Type B pancreatic cell (in vitro differentiated cells): ENCODE measurements around the gene PALMD. TPM values are rescaled to one million over a fixed set of nuclear protein-coding genes. Genes with fewer than 3 reads are reported as not detected.

Source experiments
- DNase-seq: peaks from one replicate; pipeline ENCODE4 v3.0.0; 2021; ENCODE audit warnings: mixed read lengths; ENCODE audit not compliant: unreplicated experiment; ENCODE audit errors: extremely low spot score
- H3K27ac Mint-ChIP-seq: 2 replicates; pipeline ENCODE4 v1.8.0; 2021; ENCODE audit warnings: mild to moderate bottlenecking, mixed read lengths
- H3K27me3 Mint-ChIP-seq: 2 replicates; pipeline ENCODE4 v1.8.0; 2021; ENCODE audit warnings: mixed read lengths
- H3K36me3 Mint-ChIP-seq: 2 replicates; pipeline ENCODE4 v1.8.0; 2021; ENCODE audit warnings: mixed read lengths
- H3K4me1 Mint-ChIP-seq: one replicate; pipeline ENCODE4 v1.8.0; 2021; ENCODE audit warnings: mixed read lengths; ENCODE audit not compliant: unreplicated experiment
- H3K4me3 Mint-ChIP-seq: 2 replicates; pipeline ENCODE4 v1.8.0; 2021; ENCODE audit warnings: mild to moderate bottlenecking, mixed read lengths
- H3K9me3 Mint-ChIP-seq: 2 replicates; pipeline ENCODE4 v1.8.0; 2021; ENCODE audit warnings: mixed read lengths
- total RNA-seq: library from RNA; stranded (reverse); gene quantifications from 2 replicates; pipeline ENCODE4 v1.2.1, GENCODE V29; 2021; ENCODE audit warnings: low replicate concordance
- TF ChIP-seq, protein P1 (sequence below): fragments of 200-600 bp; sonication (generic); conservative IDR thresholded peaks from 2 replicates; pipeline ENCODE4 v1.5.0; 2021; ENCODE audit warnings: antibody characterized with exemption, mild to moderate bottlenecking

The PALMD gene
- total RNA-seq, 1 donor from 2014 or later: 2.0 TPM

DNA sequence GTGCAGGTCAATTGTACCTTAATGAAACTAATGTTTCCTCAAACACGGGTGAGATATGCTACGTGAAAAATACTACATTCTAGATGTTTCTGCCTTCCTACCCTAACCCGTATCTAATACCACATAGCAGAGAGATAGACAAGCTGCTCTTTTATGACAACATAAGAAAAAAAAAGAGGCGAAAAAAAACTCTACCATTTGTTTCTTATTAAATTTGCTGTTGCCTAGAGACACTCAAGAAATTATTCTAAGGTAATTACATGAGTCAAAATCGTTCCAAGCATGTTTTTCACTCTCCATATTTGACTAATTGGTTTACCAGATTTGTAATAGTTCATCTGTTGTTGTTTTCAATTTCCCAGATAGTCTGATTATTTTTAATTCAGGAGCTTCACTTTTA lies 27.4 kb downstream of the PALMD start:
- H3K27ac Mint-ChIP-seq: no peak overlapping the region
- no peaks in the 10 kb centered on the region for H3K36me3 Mint-ChIP-seq
- H3K9me3 Mint-ChIP-seq: no peaks in the 10 kb centered on the region
- DNase-seq: no peak
- H3K27me3 Mint-ChIP-seq: no peaks in the 10 kb centered on the region
- H3K4me1 Mint-ChIP-seq: peaks cover 53% of the 10 kb centered on the region
- no peak overlapping the region for H3K4me3 Mint-ChIP-seq
- TF ChIP-seq, protein P1, sequence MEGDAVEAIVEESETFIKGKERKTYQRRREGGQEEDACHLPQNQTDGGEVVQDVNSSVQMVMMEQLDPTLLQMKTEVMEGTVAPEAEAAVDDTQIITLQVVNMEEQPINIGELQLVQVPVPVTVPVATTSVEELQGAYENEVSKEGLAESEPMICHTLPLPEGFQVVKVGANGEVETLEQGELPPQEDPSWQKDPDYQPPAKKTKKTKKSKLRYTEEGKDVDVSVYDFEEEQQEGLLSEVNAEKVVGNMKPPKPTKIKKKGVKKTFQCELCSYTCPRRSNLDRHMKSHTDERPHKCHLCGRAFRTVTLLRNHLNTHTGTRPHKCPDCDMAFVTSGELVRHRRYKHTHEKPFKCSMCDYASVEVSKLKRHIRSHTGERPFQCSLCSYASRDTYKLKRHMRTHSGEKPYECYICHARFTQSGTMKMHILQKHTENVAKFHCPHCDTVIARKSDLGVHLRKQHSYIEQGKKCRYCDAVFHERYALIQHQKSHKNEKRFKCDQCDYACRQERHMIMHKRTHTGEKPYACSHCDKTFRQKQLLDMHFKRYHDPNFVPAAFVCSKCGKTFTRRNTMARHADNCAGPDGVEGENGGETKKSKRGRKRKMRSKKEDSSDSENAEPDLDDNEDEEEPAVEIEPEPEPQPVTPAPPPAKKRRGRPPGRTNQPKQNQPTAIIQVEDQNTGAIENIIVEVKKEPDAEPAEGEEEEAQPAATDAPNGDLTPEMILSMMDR: no peak

DNA sequence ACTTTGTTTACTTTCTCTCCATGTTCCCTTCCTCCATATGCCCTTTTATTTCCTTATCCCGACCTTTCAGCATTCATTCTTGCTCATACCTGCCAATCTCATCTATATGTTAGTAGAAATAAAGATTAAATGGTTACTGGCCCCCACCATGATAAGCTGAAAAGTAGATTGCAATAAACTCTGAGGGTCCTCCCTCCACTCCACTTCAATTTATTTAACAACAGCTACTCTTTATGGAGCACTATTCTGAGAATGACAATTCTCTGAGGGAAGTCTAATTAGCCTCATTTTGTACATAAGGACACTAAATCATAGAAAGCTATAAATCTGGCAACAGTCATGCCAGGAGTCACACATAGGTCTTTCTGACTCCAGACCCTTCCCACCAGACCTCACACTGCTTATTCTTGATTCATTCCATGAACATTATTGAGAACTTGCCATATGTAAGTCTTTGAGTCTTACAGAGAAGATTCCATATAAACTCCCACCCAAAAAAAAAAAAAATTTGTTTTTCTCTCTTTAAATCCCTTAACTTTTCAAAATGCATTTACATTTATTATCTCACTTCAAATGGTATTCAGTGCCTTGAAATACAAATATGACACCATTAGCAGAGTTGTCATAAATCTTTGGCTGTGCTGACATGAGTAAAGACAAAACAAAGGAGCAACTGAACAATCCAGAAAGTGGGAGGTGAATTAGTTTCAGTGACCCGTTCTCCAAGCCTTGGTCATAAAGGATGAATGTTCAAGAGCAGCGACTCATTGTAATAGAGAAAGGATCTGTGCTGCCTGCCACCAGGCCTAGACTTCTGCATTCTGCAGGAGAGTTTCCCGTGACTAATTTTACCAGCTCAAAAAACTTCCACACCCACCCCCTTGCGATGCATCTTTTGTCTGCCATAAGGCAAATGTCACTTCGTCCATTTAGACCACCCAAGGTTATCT lies 28.5 kb downstream of the PALMD start:
- Mint-ChIP-seq H3K4me1 (peaks cover 53% of the 10 kb centered on the region), H3K4me3 (no peak overlapping the region), H3K9me3 (no peaks in the 10 kb centered on the region), H3K27ac (no peak overlapping the region), H3K27me3 (no peaks in the 10 kb centered on the region), H3K36me3 (no peaks in the 10 kb centered on the region)
- TF ChIP-seq, protein P1: no peak
- no peak for DNase-seq

DNA sequence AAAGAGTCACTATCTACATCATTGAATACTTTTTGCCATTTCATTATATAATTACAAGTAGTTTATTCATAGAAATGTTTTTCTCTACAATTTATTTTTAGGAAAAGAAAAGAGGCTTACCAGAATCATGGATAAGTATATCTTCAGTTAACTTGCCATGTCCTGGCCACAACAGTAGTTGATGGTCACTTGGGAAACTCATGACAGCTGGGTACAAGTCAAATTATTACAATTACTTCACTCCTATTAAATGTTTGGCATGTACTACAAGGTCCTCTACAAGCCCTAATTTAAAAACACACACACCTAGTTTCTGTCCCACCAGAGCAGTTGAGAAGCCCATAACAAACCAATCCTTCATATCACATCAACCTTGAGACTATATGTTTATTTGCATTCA lies 29.4 kb downstream of the PALMD start:
- peaks cover 59% of the 10 kb centered on the region for H3K4me1 Mint-ChIP-seq
- no peak overlapping the region for H3K27ac Mint-ChIP-seq
- no peak overlapping the region for H3K4me3 Mint-ChIP-seq
- TF ChIP-seq, protein P1: no peak
- H3K27me3 Mint-ChIP-seq: no peaks in the 10 kb centered on the region
- DNase-seq: no peak
- no peaks in the 10 kb centered on the region for H3K36me3 Mint-ChIP-seq
- H3K9me3 Mint-ChIP-seq: no peaks in the 10 kb centered on the region

DNA sequence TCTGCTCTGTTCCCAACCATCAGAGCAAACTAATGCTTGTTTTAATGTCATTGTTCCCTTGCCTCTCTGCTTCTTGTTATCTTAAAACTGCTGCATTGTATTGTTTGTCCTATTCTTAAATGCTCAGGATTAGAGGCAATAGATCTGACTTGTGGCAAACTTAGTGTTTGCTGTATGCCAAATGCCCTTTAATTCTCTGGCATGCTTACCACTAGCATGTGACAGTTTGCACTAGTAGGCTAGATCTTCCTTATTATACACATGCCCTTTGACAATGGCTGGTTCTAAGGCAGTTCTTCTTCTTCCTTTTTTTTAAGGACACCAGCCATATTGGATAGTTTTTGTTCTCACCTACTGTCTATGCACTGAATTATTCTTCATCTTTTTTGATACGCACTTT lies 30.1 kb downstream of the PALMD start:
- H3K27me3 Mint-ChIP-seq: no peaks in the 10 kb centered on the region
- no peak for DNase-seq
- TF ChIP-seq, protein P1: no peak
- H3K27ac Mint-ChIP-seq: no peak overlapping the region
- H3K4me3 Mint-ChIP-seq: no peak overlapping the region
- no peaks in the 10 kb centered on the region for H3K36me3 Mint-ChIP-seq
- H3K9me3 Mint-ChIP-seq: no peaks in the 10 kb centered on the region
- H3K4me1 Mint-ChIP-seq: peaks cover 56% of the 10 kb centered on the region

DNA sequence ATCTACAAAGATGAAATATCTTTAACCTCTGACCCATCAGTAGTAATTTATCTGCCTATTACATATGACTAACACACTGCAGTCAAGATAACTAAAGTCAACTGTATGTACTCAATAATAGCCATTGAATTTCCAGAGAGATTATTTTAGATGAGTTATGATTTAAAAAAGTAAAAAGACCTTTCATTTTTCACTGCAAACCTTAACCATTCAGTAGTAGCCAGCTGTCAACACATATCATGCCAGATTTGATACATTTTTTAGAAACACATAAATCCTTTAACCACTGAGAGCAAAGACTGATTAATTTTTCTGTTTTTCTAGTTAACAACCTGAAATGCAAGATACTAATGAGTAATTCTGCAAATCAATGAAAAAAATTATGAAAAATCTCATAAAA lies 31.0 kb downstream of the PALMD start:
- Mint-ChIP-seq H3K36me3 (no peaks in the 10 kb centered on the region), H3K27ac (no peak overlapping the region), H3K4me1 (peaks cover 56% of the 10 kb centered on the region), H3K9me3 (no peaks in the 10 kb centered on the region), H3K4me3 (no peak overlapping the region), H3K27me3 (no peaks in the 10 kb centered on the region)
- TF ChIP-seq, protein P1: no peak
- no peak for DNase-seq
